ENCODE results near the gene ATRIP.

ATRIP gene

GRCh38 chr3:48425281-48425812 is 21.2 kb upstream of the ATRIP start:
- DNase-seq = no peak

GRCh38 chr3:48426401-48426909 is 20.1 kb upstream of the ATRIP start:
- no peak for DNase-seq

GRCh38 chr3:48426944-48427629 is 19.4 kb upstream of the ATRIP start:
- DNase-seq = no peak

- DNase-seq = no peak
Observed at GRCh38 chr3:48427630-48427962, 18.9 kb upstream of the ATRIP start.

- no peak for DNase-seq
Observed at GRCh38 chr3:48428088-48428571, 18.4 kb upstream of the ATRIP start.

- DNase-seq = peak; percentile 75
Observed at GRCh38 chr3:48428572-48429316, 17.8 kb upstream of the ATRIP start.

GRCh38 chr3:48429317-48429959 is 17.1 kb upstream of the ATRIP start:
- DNase-seq = peak; percentile 72

- peak; percentile 85 for DNase-seq
Observed at GRCh38 chr3:48429960-48430707, 16.4 kb upstream of the ATRIP start, which contains the start of gene PLXNB1. Gene PLXNB1 (minus strand): TSS chr3:48430086. CDS start chr3:48424611, 5,475 bp downstream.

- peak; percentile 34 for DNase-seq
Observed at GRCh38 chr3:48430708-48431101, 15.8 kb upstream of the ATRIP start.

GRCh38 chr3:48431224-48432029 is 15.1 kb upstream of the ATRIP start:
- peak; percentile 29 for DNase-seq

- DNase-seq = peak; percentile 81
Observed at GRCh38 chr3:48432411-48433371, 13.8 kb upstream of the ATRIP start.

GRCh38 chr3:48433472-48434118 is 12.9 kb upstream of the ATRIP start:
- peak; percentile 64 for DNase-seq

GRCh38 chr3:48434591-48435222 is 11.8 kb upstream of the ATRIP start:
- no peak for DNase-seq

GRCh38 chr3:48435223-48435595 is 11.3 kb upstream of the ATRIP start:
- DNase-seq = no peak

- peak; percentile 94 for DNase-seq
Observed at GRCh38 chr3:48435774-48436476, 10.6 kb upstream of the ATRIP start.

GRCh38 chr3:48436477-48436787 is 10.1 kb upstream of the ATRIP start:
- no peak for DNase-seq

- DNase-seq = no peak
Observed at GRCh38 chr3:48436855-48437254, 9.7 kb upstream of the ATRIP start.

GRCh38 chr3:48437812-48438211 is 8.7 kb upstream of the ATRIP start:
- DNase-seq = no peak
